Measurements from ENCODE around the gene POU6F1. TPM values are rescaled to one million over a fixed set of nuclear protein-coding genes. Genes with fewer than 3 reads are reported as not detected.

Gene POU6F1
- total RNA-seq, 2 experiments from 2014 or later, result 6.5 to 6.9 TPM

- H3K4me3 Mint-ChIP-seq, result no peak overlapping the region
- H3K4me1 Mint-ChIP-seq, result peaks cover 3% of the 10 kb centered on the region
- no peaks in the 10 kb centered on the region for H3K36me3 Mint-ChIP-seq
- DNase-seq, result no peak
- H3K27me3 Mint-ChIP-seq, result no peaks in the 10 kb centered on the region
- H3K27ac Mint-ChIP-seq, result no peak overlapping the region
- no peaks in the 10 kb centered on the region for H3K9me3 Mint-ChIP-seq
Observed at GRCh38 chr12:51192284-51192671, 25.6 kb downstream of the POU6F1 start.

GRCh38 chr12:51191516-51192283 lies 26.2 kb downstream of the POU6F1 start:
- Mint-ChIP-seq H3K9me3 (no peaks in the 10 kb centered on the region), H3K36me3 (no peaks in the 10 kb centered on the region), H3K27ac (no peak overlapping the region), H3K4me3 (no peak overlapping the region), H3K27me3 (no peaks in the 10 kb centered on the region), H3K4me1 (peaks cover 3% of the 10 kb centered on the region)
- no peak for DNase-seq

- Mint-ChIP-seq H3K9me3 (no peaks in the 10 kb centered on the region), H3K4me3 (no peak overlapping the region), H3K27ac (no peak overlapping the region), H3K4me1 (peaks cover 5% of the 10 kb centered on the region), H3K36me3 (no peaks in the 10 kb centered on the region), H3K27me3 (no peaks in the 10 kb centered on the region)
- no peak for DNase-seq
Observed at GRCh38 chr12:51190820-51191219, 27.0 kb downstream of the POU6F1 start.

GRCh38 chr12:51189790-51190355 lies 28.0 kb downstream of the POU6F1 start:
- H3K4me1 Mint-ChIP-seq, result peaks cover 5% of the 10 kb centered on the region
- H3K9me3 Mint-ChIP-seq, result no peaks in the 10 kb centered on the region
- H3K27ac Mint-ChIP-seq, result no peak overlapping the region
- no peak overlapping the region for H3K4me3 Mint-ChIP-seq
- no peaks in the 10 kb centered on the region for H3K27me3 Mint-ChIP-seq
- no peaks in the 10 kb centered on the region for H3K36me3 Mint-ChIP-seq
- DNase-seq, result no peak

DNA sequence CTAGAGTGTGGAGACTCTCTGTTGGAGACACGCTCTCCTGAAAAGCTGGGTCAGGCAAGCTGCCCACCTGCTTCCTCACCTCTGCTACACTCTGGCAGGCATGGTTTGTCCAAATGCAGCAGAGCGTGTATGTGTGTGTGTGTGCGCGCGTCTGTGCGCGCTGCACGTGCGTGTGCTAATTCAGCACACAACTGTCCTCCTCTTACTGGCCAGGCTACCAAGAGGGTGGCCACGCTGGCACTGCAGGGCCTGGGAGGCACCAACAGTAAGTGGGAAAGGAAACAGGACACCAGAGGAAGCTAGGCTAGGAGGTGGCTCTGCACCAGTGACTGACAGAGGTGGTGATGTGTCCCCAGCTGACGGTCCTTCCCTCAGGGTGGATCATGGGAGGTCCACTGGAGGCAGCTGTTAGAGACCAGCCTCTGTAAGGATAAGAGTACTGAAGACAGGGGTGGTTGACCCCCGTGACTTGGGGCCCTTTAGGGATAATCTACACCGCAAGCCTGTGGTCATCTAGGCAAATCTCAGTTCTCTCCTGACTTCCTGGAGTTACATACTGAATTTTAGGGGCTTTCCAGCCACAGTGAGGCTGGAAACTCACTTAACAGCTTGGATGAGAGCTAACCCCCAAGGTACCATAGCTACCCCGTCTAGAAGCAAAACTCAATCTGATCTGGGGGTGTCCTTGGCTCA lies 29.4 kb downstream of the POU6F1 start:
- Mint-ChIP-seq H3K27me3 (no peaks in the 10 kb centered on the region), H3K27ac (no peak overlapping the region)

DNA sequence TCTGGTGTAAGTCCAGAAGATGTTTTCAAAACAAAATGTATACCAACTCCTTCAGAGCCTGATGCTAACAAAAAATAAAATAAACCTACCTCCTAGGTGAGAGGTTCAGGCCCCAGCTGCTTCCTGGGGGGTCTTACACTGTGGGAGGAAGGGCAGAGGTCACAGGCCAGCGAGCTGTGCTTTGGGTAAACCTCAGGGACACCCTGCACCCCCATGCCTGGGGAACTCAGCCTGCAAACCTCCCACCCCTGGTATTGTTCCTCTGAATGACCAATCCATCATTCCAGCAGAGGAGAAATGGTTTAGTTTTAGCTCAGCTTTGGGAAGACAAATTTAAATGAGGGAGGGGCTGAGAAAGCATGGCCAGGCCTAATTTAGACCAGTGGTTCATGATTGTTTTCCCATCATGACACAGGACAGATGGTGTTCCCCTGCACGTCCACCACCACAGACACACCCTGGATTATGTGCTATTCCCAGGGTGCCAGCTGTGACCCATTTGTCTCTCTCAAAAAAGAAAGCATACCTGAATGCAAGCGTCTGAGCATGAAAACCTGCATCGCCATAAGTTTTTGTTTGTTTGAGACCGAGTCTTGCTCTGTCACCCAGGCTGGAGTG lies 30.4 kb downstream of the POU6F1 start:
- Mint-ChIP-seq H3K4me1 (peaks cover 5% of the 10 kb centered on the region), H3K36me3 (no peaks in the 10 kb centered on the region), H3K9me3 (no peaks in the 10 kb centered on the region), H3K27me3 (no peaks in the 10 kb centered on the region), H3K4me3 (no peak overlapping the region), H3K27ac (no peak overlapping the region)
- DNase-seq, result no peak

More for the DNA sequence above, 29.4 kb downstream of the POU6F1 start:
- H3K36me3 Mint-ChIP-seq, result no peaks in the 10 kb centered on the region
- peaks cover 5% of the 10 kb centered on the region for H3K4me1 Mint-ChIP-seq
- H3K4me3 Mint-ChIP-seq, result no peak overlapping the region
- H3K9me3 Mint-ChIP-seq, result no peaks in the 10 kb centered on the region
- DNase-seq, result no peak

DNA sequence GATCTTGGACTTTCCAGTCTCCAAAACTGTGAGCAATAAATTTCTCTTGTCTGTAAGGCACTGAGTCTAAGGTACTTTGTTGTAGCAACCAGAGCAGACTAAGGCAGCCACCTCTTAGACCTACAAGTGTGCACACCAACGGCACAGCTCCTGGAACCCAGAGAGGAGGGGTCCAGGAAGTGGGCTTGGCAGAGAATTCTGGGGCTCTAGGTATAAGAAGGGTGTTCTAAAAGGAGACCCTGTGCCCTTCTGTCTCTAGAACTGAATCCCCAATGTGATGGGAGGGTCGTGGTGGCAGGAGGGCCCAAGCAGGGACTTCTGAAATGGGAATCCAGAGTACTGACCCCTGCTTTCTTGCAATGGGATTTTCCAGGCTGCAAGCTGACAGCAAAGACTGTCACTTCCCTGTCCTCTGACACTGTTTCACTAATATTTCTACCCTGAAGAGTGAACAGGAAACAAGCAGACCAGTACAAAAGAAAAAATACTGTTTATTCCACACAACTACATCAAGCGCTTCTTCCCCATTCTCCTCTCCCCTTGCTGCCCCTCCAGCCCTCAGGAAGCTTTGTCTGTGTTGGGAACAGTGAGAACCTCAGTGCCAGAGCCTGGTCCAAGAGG lies 31.3 kb downstream of the POU6F1 start:
- peaks cover 5% of the 10 kb centered on the region for H3K4me1 Mint-ChIP-seq
- H3K4me3 Mint-ChIP-seq, result no peak overlapping the region
- no peaks in the 10 kb centered on the region for H3K9me3 Mint-ChIP-seq
- DNase-seq, result no peak
- H3K27me3 Mint-ChIP-seq, result no peaks in the 10 kb centered on the region
- H3K36me3 Mint-ChIP-seq, result no peaks in the 10 kb centered on the region
- H3K27ac Mint-ChIP-seq, result no peak overlapping the region

- Mint-ChIP-seq H3K4me3 (no peak overlapping the region), H3K9me3 (no peaks in the 10 kb centered on the region), H3K36me3 (no peaks in the 10 kb centered on the region), H3K27me3 (no peaks in the 10 kb centered on the region), H3K4me1 (peaks cover 5% of the 10 kb centered on the region), H3K27ac (no peak overlapping the region)
- DNase-seq, result no peak
Observed at GRCh38 chr12:51185171-51185717, 32.6 kb downstream of the POU6F1 start.

DNA sequence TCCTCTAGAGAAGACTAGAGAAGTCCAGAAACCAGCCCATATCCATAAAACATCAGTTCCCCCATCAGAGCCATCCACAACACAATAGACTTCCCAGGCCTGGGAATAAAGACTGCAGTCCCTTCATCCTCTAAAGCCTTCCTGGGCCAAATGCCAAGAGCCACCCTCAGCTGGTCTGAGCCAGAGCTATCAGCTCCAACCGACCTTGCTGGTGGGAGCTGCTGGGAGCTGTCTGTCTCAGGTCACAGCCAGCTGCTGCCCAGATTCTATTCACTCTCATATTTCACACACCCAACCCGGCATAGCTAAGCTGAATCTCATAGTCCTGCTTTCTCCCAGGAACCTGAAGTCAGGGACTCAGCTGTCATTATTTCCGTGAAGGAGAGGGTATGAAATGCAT lies 34.0 kb downstream of the POU6F1 start:
- Mint-ChIP-seq H3K9me3 (no peaks in the 10 kb centered on the region), H3K27ac (no peak overlapping the region), H3K36me3 (no peaks in the 10 kb centered on the region), H3K4me1 (peaks cover 3% of the 10 kb centered on the region), H3K27me3 (no peaks in the 10 kb centered on the region), H3K4me3 (no peak overlapping the region)
- no peak for DNase-seq

- no peak for DNase-seq
- peaks cover 2% of the 10 kb centered on the region for H3K4me1 Mint-ChIP-seq
- H3K36me3 Mint-ChIP-seq, result no peaks in the 10 kb centered on the region
- H3K27ac Mint-ChIP-seq, result no peak overlapping the region
- no peaks in the 10 kb centered on the region for H3K9me3 Mint-ChIP-seq
- H3K27me3 Mint-ChIP-seq, result no peaks in the 10 kb centered on the region
- H3K4me3 Mint-ChIP-seq, result no peak overlapping the region
Observed at GRCh38 chr12:51183349-51183748, 34.5 kb downstream of the POU6F1 start.

GRCh38 chr12:51181558-51181957 lies 36.3 kb downstream of the POU6F1 start:
- no peak for DNase-seq
- H3K27me3 Mint-ChIP-seq, result no peaks in the 10 kb centered on the region
- H3K4me3 Mint-ChIP-seq, result no peak overlapping the region
- no peaks in the 10 kb centered on the region for H3K36me3 Mint-ChIP-seq
- peaks cover 2% of the 10 kb centered on the region for H3K4me1 Mint-ChIP-seq
- no peaks in the 10 kb centered on the region for H3K9me3 Mint-ChIP-seq
- no peak overlapping the region for H3K27ac Mint-ChIP-seq

- no peak overlapping the region for H3K4me3 Mint-ChIP-seq
- DNase-seq, result no peak
- no peaks in the 10 kb centered on the region for H3K36me3 Mint-ChIP-seq
- H3K27ac Mint-ChIP-seq, result no peak overlapping the region
- no peaks in the 10 kb centered on the region for H3K27me3 Mint-ChIP-seq
- H3K9me3 Mint-ChIP-seq, result no peaks in the 10 kb centered on the region
- H3K4me1 Mint-ChIP-seq, result no peaks in the 10 kb centered on the region
Observed at GRCh38 chr12:51177897-51178296, 40.0 kb downstream of the POU6F1 start.

DNA sequence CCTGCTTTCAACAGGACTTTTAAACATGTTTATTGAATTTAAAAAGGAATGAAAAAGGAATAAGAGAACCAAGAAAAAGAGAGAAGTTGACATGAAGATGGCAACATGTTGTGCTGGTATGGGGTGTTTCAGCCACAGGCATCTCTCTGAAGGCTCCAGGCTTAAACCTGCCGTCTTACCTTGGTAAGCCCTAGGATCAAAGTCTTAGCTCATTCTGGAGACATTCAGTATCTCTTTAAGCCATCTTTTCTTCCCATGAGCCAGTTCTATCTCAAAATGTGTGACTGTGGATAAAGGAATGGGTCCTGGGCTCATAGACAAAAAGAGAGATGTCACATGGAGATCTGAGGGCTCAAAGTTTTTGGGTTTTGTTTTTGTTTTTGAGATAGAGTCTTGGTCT lies 43.4 kb downstream of the POU6F1 start:
- Mint-ChIP-seq H3K36me3 (peaks cover 2% of the 10 kb centered on the region), H3K9me3 (peaks cover 2% of the 10 kb centered on the region), H3K4me1 (peaks cover 6% of the 10 kb centered on the region), H3K27me3 (no peaks in the 10 kb centered on the region), H3K4me3 (no peak overlapping the region), H3K27ac (no peak overlapping the region)
- no peak for DNase-seq

GRCh38 chr12:51172515-51173431 lies 45.1 kb downstream of the POU6F1 start, which contains the start of gene TFCP2:
TSS of gene TFCP2 (minus strand) at chr12:51173135. CDS start at chr12:51172422, 713 bp downstream.
- H3K4me1 Mint-ChIP-seq, result peaks cover 8% of the 10 kb centered on the region
- H3K27ac Mint-ChIP-seq, result no peak within 1 kb of the TSS
- H3K36me3 Mint-ChIP-seq, result peaks cover 5% of the 10 kb centered on the region
- peak; percentile 94 for DNase-seq
- no peaks in the 10 kb centered on the region for H3K27me3 Mint-ChIP-seq
- peaks cover 2% of the 10 kb centered on the region for H3K9me3 Mint-ChIP-seq
- H3K4me3 Mint-ChIP-seq, result peak within 1 kb of the TSS; percentile 56

Data from activated naive CD8-positive, alpha-beta T cell treated with anti-CD3 and anti-CD28 coated beads for 36 hours (primary cell).